GM19099 (cell line): ENCODE results near the gene TAS2R40.

Experiments used
- POLR2A ChIP-seq: IDR thresholded peaks from 3 replicates; pipeline ENCODE4 v1.6.1; 2011; ENCODE audit warnings: low read depth; ENCODE audit not compliant: insufficient read length; ENCODE audit errors: extremely low read depth

TAS2R40 gene

GRCh38 chr7:143239813-143240212 is 18.0 kb downstream of the TAS2R40 start:
- TF ChIP-seq POLR2A = no peak

GRCh38 chr7:143240291-143241168 is 18.7 kb downstream of the TAS2R40 start:
- no peak for TF ChIP-seq POLR2A

GRCh38 chr7:143242306-143242705 is 20.5 kb downstream of the TAS2R40 start:
- no peak for TF ChIP-seq POLR2A

- TF ChIP-seq POLR2A = no peak
Observed at GRCh38 chr7:143243111-143243510, 21.3 kb downstream of the TAS2R40 start.

GRCh38 chr7:143243614-143244013 is 21.8 kb downstream of the TAS2R40 start:
- no peak for TF ChIP-seq POLR2A

DNA sequence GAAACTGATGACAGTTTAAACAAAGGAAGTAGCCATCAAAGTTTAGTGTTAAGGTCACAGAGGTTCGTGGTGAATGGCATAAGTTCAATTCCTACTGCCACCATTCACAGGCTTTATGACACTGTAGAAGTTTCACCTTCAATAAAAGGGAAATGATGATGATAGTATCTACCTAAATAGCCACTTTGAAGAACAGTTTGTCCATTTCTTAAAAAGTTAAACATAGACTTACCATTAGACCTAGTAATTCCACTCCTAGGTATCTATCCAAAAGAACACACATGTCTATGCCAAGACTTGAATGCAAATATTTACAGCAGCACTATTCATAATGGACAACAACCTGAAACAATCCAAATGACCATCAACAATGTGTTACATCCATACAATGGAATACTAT is 22.5 kb downstream of the TAS2R40 start:
- TF ChIP-seq POLR2A = no peak

GRCh38 chr7:143245123-143245522 is 23.3 kb downstream of the TAS2R40 start:
- TF ChIP-seq POLR2A = no peak

DNA sequence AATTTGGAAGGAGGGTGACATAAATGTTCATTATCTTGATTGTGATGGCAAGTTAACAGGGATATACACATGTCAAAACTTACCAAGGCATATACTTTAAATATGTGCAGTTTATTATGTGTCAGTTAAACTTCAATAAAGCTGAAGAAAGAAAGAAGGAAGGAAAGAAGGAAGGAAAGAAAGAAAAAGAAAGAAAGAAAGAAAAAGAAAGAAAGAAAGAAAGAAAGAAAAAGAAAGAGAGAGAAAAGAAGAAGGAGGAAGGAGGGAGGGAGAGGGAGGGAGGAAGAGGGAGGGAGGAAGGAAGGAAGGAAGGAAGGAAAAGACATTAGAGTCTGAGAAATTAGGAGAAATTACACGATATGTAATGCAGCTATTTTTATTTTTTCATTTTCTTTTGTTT is 25.5 kb downstream of the TAS2R40 start:
- TF ChIP-seq POLR2A = no peak

GRCh38 chr7:143248761-143249354 is 27.0 kb downstream of the TAS2R40 start:
- TF ChIP-seq POLR2A = no peak

DNA sequence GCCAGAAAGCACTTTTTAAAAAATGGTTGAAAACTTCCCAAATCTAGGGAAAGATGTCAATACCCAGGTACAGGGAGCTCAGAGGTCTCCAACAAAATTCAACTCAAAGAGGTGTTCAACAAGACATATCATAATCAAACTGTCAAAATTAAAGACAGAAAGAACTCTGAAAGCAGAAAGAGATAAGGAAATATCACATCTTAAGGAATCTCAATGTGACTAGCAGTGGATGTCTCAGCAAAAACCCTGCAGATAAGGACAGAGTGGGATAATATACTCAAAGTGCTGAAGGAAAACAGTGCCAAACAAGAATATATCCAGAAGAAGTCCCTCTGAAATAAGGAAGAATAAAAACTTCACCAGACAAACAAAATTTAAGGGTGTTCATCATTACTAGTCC is 28.4 kb downstream of the TAS2R40 start:
- TF ChIP-seq POLR2A = no peak

DNA sequence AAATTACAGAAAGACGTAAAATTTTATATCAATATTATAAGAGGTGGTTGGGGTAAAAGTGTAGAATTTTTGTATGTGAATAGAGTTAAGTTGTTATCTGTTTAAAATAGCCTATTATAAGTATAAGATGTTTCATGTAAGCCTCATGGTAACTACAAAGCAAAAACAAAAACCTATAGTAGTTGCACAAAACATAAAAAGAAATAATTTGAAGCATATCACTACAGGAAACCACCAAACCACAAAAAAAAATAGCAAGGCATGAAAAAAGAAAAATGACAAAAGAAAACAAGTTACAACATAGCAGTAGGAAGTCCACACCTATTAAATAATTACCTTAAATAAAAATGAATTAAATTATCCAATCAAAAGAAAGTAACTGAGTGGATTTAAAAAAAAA is 29.0 kb downstream of the TAS2R40 start:
- TF ChIP-seq POLR2A = no peak

DNA sequence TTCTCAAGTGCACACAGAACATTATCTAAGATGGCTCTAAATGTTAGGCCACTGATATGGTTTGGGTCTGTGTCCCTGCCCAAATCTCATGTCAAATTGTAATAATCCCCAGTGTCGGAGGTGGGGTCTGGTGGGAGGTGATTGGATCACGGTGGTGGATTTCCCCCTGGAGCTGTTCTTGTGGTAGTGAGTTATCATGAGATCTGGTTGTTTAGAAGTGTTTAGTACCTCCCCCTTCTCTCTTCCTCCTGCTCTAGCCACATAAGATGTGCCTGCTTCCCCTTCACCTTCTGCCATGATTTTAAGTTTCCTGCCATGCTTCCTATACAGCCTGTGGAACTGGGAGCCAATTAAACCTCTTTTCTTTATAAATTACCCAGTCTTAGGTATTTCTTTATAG is 30.2 kb downstream of the TAS2R40 start:
- no peak for TF ChIP-seq POLR2A

GRCh38 chr7:143255564-143255963 is 33.7 kb downstream of the TAS2R40 start:
- no peak for TF ChIP-seq POLR2A

GRCh38 chr7:143256325-143256724 is 34.5 kb downstream of the TAS2R40 start:
- no peak for TF ChIP-seq POLR2A

DNA sequence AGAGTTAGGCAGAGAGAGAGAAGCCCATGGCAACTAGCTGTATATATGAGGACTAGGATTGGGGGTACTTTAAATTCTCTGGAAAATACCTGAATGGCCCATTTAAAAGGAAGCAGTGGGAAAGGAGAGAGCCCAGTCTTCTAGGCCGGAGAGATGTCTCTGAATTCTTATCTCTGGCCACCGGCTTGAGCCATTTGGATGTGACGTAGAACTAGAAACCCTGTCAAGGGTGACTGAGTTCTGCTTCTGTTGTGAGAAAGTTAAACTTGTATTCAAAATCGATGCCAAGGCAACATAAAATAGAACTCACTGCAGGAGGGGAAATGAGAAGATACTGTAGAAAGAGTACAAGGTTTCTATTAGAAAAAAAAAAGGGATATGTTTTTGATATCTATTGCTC is 35.1 kb downstream of the TAS2R40 start:
- no peak for TF ChIP-seq POLR2A

DNA sequence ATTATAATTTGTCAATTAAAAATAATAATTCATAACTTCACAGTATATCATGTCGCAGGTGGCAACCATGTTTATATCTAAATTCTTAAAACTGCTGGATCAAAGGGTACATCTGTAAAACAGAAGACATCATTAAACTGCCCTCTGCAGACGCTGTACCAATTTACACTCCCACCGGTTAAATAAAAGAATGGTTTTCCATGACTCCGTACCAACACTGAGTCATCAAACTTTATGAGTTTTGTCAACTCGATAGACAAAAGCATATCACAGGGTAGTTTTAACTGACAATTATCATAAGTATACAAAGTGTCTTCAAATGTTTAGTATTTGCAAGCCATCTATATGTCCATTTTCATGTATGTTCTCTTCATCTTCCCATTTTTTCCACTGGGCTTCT is 35.7 kb downstream of the TAS2R40 start:
- no peak for TF ChIP-seq POLR2A

- TF ChIP-seq POLR2A = no peak
Observed at GRCh38 chr7:143258831-143259230, 37.0 kb downstream of the TAS2R40 start.

DNA sequence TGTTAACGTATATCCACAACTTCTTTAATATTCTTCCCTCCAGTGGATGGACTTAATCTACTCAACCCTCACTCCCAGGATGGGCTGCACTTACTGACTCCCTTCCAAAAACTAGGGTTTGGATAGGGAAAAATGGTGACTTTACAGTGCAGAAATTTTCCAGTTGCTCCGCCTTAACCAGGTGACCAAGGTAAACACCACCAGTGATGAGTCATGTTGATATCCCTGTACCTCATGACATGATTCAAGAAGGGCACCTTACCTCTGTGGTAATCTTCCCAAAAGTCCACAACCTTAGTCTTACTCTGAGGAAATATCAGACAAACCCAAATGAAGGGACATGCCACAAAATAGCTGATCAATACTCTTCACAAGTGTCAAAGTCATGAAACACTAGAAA is 37.9 kb downstream of the TAS2R40 start:
- TF ChIP-seq POLR2A = no peak
